Caco-2 (cell line): ENCODE results near the gene LEAP2. TPM values are rescaled to one million over a fixed set of nuclear protein-coding genes. Genes with fewer than 3 reads are reported as not detected.

ENCODE experiments used
- BruUV-seq: library from RNA; stranded (reverse); fragments of 400-500 nt; replicated peaks from 2 replicates; lab custom pipeline; 2021; lab: Mats Ljungman, UMichigan
- CTCF ChIA-PET: fragments of 300-600 bp; sonication (Branson Sonifier 250); formaldehyde crosslinking; loops from one replicate; lab custom pipeline; 2022; ENCODE audit warnings: antibody characterized with exemption; lab: Charles Lee
- POLR2A ChIA-PET: fragments of 300-600 bp; sonication (Branson Sonifier 250); formaldehyde crosslinking; loops from one replicate; lab custom pipeline; 2022; ENCODE audit warnings: antibody characterized with exemption; lab: Charles Lee
- DNase-seq, 2 experiments: peaks; one replicate each; pipeline versions ENCODE4 v3.0.0 to v3.0.0-alpha.2; 2020 to 2022
- H3K27me3 ChIP-seq: replicated peaks from 2 replicates; pipeline ENCODE4 v1.6.0; 2011; ENCODE audit warnings: low read length; ENCODE audit not compliant: control insufficient read depth, insufficient read depth
- H3K36me3 ChIP-seq: 2 replicates; pipeline ENCODE4 v1.5.1; 2011; ENCODE audit warnings: low read length; ENCODE audit not compliant: control insufficient read depth, insufficient read depth
- H3K4me1 ChIP-seq: fragments of 250-450 bp; sonication (Bioruptor Pico); 2 replicates; pipeline ENCODE4 v1.5.1; 2020; ENCODE audit warnings: mild to moderate bottlenecking
- H3K4me3 ChIP-seq: 2 replicates; pipeline ENCODE4 v1.5.1; 2011; ENCODE audit warnings: low read depth, mild to moderate bottlenecking, control low read depth, low read length
- H3K9me3 ChIP-seq: fragments of 250-450 bp; sonication (Bioruptor Pico); 2 replicates; pipeline ENCODE4 v1.5.1; 2020; ENCODE audit warnings: mild to moderate bottlenecking, moderate library complexity
- H3K27ac Mint-ChIP-seq: one replicate; pipeline ENCODE4 v1.8.0; 2022; ENCODE audit warnings: mixed read lengths; ENCODE audit not compliant: unreplicated experiment
- H3K27me3 Mint-ChIP-seq: one replicate; pipeline ENCODE4 v1.8.0; 2022; ENCODE audit warnings: mixed read lengths; ENCODE audit not compliant: insufficient read depth, unreplicated experiment
- H3K36me3 Mint-ChIP-seq: one replicate; pipeline ENCODE4 v1.8.0; 2022; ENCODE audit warnings: mild to moderate bottlenecking, mixed read lengths; ENCODE audit not compliant: insufficient read depth, unreplicated experiment
- H3K4me1 Mint-ChIP-seq: one replicate; pipeline ENCODE4 v1.8.0; 2022; ENCODE audit warnings: low read depth, mixed read lengths; ENCODE audit not compliant: unreplicated experiment
- H3K4me3 Mint-ChIP-seq: one replicate; pipeline ENCODE4 v1.8.0; 2022; ENCODE audit warnings: mild to moderate bottlenecking, moderate library complexity, mixed read lengths; ENCODE audit not compliant: unreplicated experiment
- H3K9me3 Mint-ChIP-seq: one replicate; pipeline ENCODE4 v1.8.0; 2022; ENCODE audit warnings: mixed read lengths; ENCODE audit not compliant: unreplicated experiment
- intact Hi-C: fragments of 100-400 bp; cut with micrococcal nuclease; formaldehyde crosslinking; loops from one replicate; pipeline ENCODE4 v1.10.0; 2022; ENCODE audit not compliant: unreplicated experiment
- total RNA-seq: library from RNA; stranded (reverse); gene quantifications from 2 replicates; pipeline ENCODE4 v1.2.3, GENCODE V29; 2022
- TF ChIP-seq, protein P1 (sequence below), 2 experiments: fragments of 200-600 bp in 1 of 2; IDR thresholded peaks; 1 replicate in 1 of 2; 2 replicates in 1 of 2; pipeline versions ENCODE4 v1.5.1 to v1.8.0; 2011 to 2022; ENCODE audit warnings: antibody characterized with exemption in 1 of 2, control low read depth in 1 of 2, inconsistent platforms in 1 of 2, low read depth in 1 of 2, low read length in 1 of 2, mild to moderate bottlenecking in 1 of 2, moderate library complexity in 1 of 2; ENCODE audit not compliant: insufficient read depth in 1 of 2, severe bottlenecking in 1 of 2, unreplicated experiment in 1 of 2

Gene LEAP2
- total RNA-seq, 1 experiment from 2014 or later = 1.1 TPM

DNA sequence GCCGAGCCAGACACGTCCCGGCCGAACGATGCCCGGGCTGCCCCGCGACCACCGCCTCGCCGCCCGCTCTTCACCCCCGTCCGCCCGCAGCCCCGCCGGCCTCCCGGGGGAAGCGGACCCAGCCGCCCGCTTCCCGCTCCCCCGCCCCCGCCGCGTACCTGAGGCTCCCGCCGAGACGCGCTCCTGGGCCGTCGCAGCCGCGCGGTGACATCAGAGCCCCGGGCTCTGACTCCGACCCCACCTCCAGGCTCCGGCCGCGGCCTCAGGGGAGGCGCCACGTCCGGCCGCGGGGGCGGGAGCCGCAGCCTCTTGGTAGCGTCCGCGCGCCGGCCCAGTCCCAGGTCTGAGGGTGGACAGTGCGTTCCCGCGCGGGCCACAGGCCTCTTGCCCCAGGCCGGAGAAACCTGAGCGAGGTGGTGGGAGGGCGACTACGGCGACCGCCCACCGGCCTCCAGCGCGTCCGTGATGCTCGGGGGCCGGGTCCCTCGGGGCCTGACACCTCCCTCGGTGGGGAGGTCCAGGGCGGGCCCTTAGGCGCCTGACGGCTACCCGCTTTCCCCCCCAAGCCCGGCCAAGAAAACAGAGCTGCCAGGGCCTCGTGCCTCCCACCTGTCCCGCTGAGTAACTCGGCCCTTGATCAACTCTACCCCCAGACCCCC is 42.9 kb upstream of the LEAP2 start, which contains the start of gene SHROOM1:
SHROOM1 (minus strand) TSS at position 212 of the 659 bp plus-strand sequence. CDS start 4,507 bp downstream, outside the sequence.
- ChIA-PET POLR2A (interaction anchor here (0.6 to 1.0 kb wide), 3 partner anchors 23 to 53 kb away, joined by 3 to 6 read pairs (median 4); no protein-coding TSS in a partner anchor), CTCF (interaction anchor here (1.0 to 2.9 kb wide), 8 partner anchors 8 to 76 kb away, joined by 3 to 17 read pairs (median 5); partner anchors contain the start of genes GDF9 and UQCRQ)
- DNase-seq = peak; percentile 76 to 88
- peak within 1 kb of the TSS; percentile 88 for H3K4me3 Mint-ChIP-seq
- Histone ChIP-seq H3K4me1 (peaks cover 10% of the 10 kb centered on the region), H3K27me3 (no peaks in the 10 kb centered on the region), H3K9me3 (no peaks in the 10 kb centered on the region), H3K4me3 (peak within 1 kb of the TSS; percentile 76), H3K36me3 (no peaks in the 10 kb centered on the region)
- no peaks in the 10 kb centered on the region for H3K4me1 Mint-ChIP-seq
- BruUV-seq = no TSS peak
- H3K36me3 Mint-ChIP-seq = peaks cover 5% of the 10 kb centered on the region
- TF ChIP-seq, protein P1, sequence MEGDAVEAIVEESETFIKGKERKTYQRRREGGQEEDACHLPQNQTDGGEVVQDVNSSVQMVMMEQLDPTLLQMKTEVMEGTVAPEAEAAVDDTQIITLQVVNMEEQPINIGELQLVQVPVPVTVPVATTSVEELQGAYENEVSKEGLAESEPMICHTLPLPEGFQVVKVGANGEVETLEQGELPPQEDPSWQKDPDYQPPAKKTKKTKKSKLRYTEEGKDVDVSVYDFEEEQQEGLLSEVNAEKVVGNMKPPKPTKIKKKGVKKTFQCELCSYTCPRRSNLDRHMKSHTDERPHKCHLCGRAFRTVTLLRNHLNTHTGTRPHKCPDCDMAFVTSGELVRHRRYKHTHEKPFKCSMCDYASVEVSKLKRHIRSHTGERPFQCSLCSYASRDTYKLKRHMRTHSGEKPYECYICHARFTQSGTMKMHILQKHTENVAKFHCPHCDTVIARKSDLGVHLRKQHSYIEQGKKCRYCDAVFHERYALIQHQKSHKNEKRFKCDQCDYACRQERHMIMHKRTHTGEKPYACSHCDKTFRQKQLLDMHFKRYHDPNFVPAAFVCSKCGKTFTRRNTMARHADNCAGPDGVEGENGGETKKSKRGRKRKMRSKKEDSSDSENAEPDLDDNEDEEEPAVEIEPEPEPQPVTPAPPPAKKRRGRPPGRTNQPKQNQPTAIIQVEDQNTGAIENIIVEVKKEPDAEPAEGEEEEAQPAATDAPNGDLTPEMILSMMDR (IDR thresholded peaks at IDR 0.05; ENCODE audit: insufficient read depth in 1 of 2, low read depth in 1 of 2, low read length in 1 of 2, severe bottlenecking in 1 of 2, unreplicated experiment in 1 of 2) = no peak
- peak within 1 kb of the TSS; percentile 73 for H3K27ac Mint-ChIP-seq
- H3K9me3 Mint-ChIP-seq = no peaks in the 10 kb centered on the region
- intact Hi-C loops = loop anchor here (1.0 kb wide), 2 partner anchors 36 to 53 kb away; partner anchors contain the start of genes GDF9 and UQCRQ
- no peaks in the 10 kb centered on the region for H3K27me3 Mint-ChIP-seq

GRCh38 chr5:132831095-132831860 is 42.2 kb upstream of the LEAP2 start:
- CTCF ChIA-PET = interaction anchor here (1.4 to 2.9 kb wide), 4 partner anchors 11 to 52 kb away, joined by 6 to 17 read pairs (median 12); partner anchors contain the start of genes GDF9 and UQCRQ
- peaks cover 10% of the 10 kb centered on the region for H3K4me1 ChIP-seq
- Mint-ChIP-seq H3K36me3 (peaks cover 5% of the 10 kb centered on the region), H3K27ac (peak overlapping the region; percentile 73), H3K4me1 (no peaks in the 10 kb centered on the region), H3K9me3 (no peaks in the 10 kb centered on the region), H3K27me3 (no peaks in the 10 kb centered on the region), H3K4me3 (peak overlapping the region; percentile 88)
- POLR2A ChIA-PET = no interaction called here
- H3K27me3 ChIP-seq = no peaks in the 10 kb centered on the region
- DNase-seq = no peak
- peak overlapping the region; percentile 76 for H3K4me3 ChIP-seq
- TF ChIP-seq, protein P1 (IDR thresholded peaks at IDR 0.05; ENCODE audit: insufficient read depth in 1 of 2, low read depth in 1 of 2, low read length in 1 of 2, severe bottlenecking in 1 of 2, unreplicated experiment in 1 of 2) = no peak
- TSS peak; percentile 54 for BruUV-seq
- no peaks in the 10 kb centered on the region for H3K9me3 ChIP-seq
- no peaks in the 10 kb centered on the region for H3K36me3 ChIP-seq
- intact Hi-C loops = no loop called here

DNA sequence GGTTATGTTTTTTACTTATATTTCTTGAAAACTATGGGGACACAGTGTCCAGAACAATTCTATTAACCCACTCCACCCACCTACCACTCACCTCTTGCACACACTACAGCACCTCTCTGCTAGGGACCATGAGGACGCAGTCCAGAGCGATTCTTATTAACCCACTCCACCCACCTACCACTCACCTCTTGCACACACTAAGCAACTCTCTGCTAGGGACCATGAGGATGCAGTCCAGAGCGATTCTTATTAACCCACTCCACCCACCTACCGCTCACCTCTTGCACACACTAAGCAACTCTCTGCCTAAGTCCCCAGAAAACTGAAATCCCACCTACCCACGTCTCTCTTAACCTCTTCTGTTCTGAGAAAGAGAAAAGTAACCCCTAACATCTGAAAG is 40.9 kb upstream of the LEAP2 start:
- DNase-seq = no peak
- Mint-ChIP-seq H3K36me3 (peaks cover 6% of the 10 kb centered on the region), H3K27me3 (no peaks in the 10 kb centered on the region), H3K4me1 (peaks cover 3% of the 10 kb centered on the region), H3K27ac (no peak overlapping the region), H3K4me3 (no peak overlapping the region), H3K9me3 (no peaks in the 10 kb centered on the region)
- Histone ChIP-seq H3K27me3 (no peaks in the 10 kb centered on the region), H3K36me3 (no peaks in the 10 kb centered on the region), H3K4me3 (no peak overlapping the region), H3K9me3 (no peaks in the 10 kb centered on the region), H3K4me1 (peaks cover 14% of the 10 kb centered on the region)
- BruUV-seq = no TSS peak
- CTCF ChIA-PET = no interaction called here
- intact Hi-C loops = no loop called here
- POLR2A ChIA-PET = interaction anchor here (0.6 kb wide), 1 partner anchor 33 kb away, joined by 3 read pairs; no protein-coding TSS in a partner anchor
- TF ChIP-seq, protein P1 (IDR thresholded peaks at IDR 0.05; ENCODE audit: insufficient read depth in 1 of 2, low read depth in 1 of 2, low read length in 1 of 2, severe bottlenecking in 1 of 2, unreplicated experiment in 1 of 2) = no peak
